Endothelial cell of umbilical vein (primary cell): ENCODE measurements around the gene RBMS3. TPM values are rescaled to one million over a fixed set of nuclear protein-coding genes. Genes with fewer than 3 reads are reported as not detected.

Source experiments
- BruUV-seq: library from RNA; stranded (reverse); fragments of 400-500 nt; replicated peaks from 2 replicates; lab custom pipeline; 2021; lab: Mats Ljungman, UMichigan
- CTCF ChIA-PET: fragments of 300-600, 350-600 bp; sonication (Branson Sonifier 250); formaldehyde crosslinking; loops from one replicate; lab custom pipeline; 2021; ENCODE audit warnings: antibody characterized with exemption, inconsistent platforms; lab: Charles Lee
- POLR2A ChIA-PET: fragments of 300-600, 350-600 bp; sonication (Branson Sonifier 250); formaldehyde crosslinking; loops from one replicate; lab custom pipeline; 2021; ENCODE audit warnings: antibody characterized with exemption, inconsistent platforms; lab: Charles Lee
- DNase-seq: peaks from one replicate; pipeline ENCODE4 v3.0.0-alpha.2; 2011; ENCODE audit warnings: low read depth, low spot score
- FAIRE-seq: peaks from 2 replicates; lab custom pipeline; 2011; peaks lifted over from hg19 to GRCh38; lab: Jason Lieb, UNC
- H2AFZ ChIP-seq: 2 replicates; pipeline ENCODE4 v1.6.0; 2012; ENCODE audit warnings: low read depth, low read length, control low read depth, inconsistent platforms
- H3K27ac ChIP-seq: 2 replicates; pipeline ENCODE4 v1.5.1; 2011; ENCODE audit warnings: low read depth, mild to moderate bottlenecking, control low read depth, low read length, moderate library complexity; ENCODE audit not compliant: insufficient read depth
- H3K27me3 ChIP-seq, 2 experiments: 2 replicates each; pipeline versions ENCODE4 v1.6.0 to v1.6.1; 2011; ENCODE audit warnings: low read length in 2 of 2, mixed read lengths in 1 of 2; ENCODE audit not compliant: control insufficient read depth in 2 of 2, insufficient read depth in 2 of 2
- H3K36me3 ChIP-seq, 2 experiments: 2 replicates in 1 of 2; 3 replicates in 1 of 2; pipeline ENCODE4 v1.5.1; 2011; ENCODE audit warnings: low read length in 2 of 2, mild to moderate bottlenecking in 1 of 2, moderate library complexity in 1 of 2; ENCODE audit not compliant: control insufficient read depth in 2 of 2, insufficient read depth in 2 of 2; ENCODE audit errors: extremely low read depth in 1 of 2
- H3K4me1 ChIP-seq: 3 replicates; pipeline ENCODE4 v1.5.1; 2011; ENCODE audit warnings: mild to moderate bottlenecking, low read length; ENCODE audit not compliant: control insufficient read depth, insufficient read depth; ENCODE audit errors: extremely low read depth
- H3K4me2 ChIP-seq: 2 replicates; pipeline ENCODE4 v1.6.1; 2011; ENCODE audit warnings: low read length, control low read depth, mixed read lengths; ENCODE audit not compliant: insufficient read depth
- H3K4me3 ChIP-seq, 3 experiments: fragments of 200-600 bp in 1 of 3; sonication (generic), shearing (Covaris generic) in 1 of 3; replicated peaks in 1 of 3; 2 replicates each; pipeline ENCODE4 v1.5.1; 2011 to 2016; ENCODE audit warnings: control low read depth in 3 of 3, low read length in 3 of 3, mild to moderate bottlenecking in 2 of 3, inconsistent platforms in 1 of 3, low read depth in 1 of 3, moderate library complexity in 1 of 3; ENCODE audit not compliant: insufficient read depth in 1 of 3
- H3K79me2 ChIP-seq: 2 replicates; pipeline ENCODE4 v1.6.0; 2012; ENCODE audit warnings: low read length, inconsistent platforms; ENCODE audit not compliant: control insufficient read depth, insufficient read depth
- H3K9ac ChIP-seq: replicated peaks from 2 replicates; pipeline ENCODE3; 2011; ENCODE audit warnings: low read length, control low read depth; ENCODE audit not compliant: insufficient read depth; ENCODE audit errors: extremely low read depth
- H3K9me1 ChIP-seq: replicated peaks from 3 replicates; pipeline ENCODE4 v1.6.0; 2011; ENCODE audit warnings: mild to moderate bottlenecking, low read length; ENCODE audit not compliant: control insufficient read depth, insufficient read depth; ENCODE audit errors: extremely low read depth
- H3K9me3 ChIP-seq: replicated peaks from 2 replicates; pipeline ENCODE4 v1.5.1; 2012; ENCODE audit warnings: low read length, inconsistent platforms; ENCODE audit not compliant: control insufficient read depth, insufficient read depth
- H4K20me1 ChIP-seq: replicated peaks from 2 replicates; pipeline ENCODE3; 2011; ENCODE audit warnings: mild to moderate bottlenecking, low read length; ENCODE audit not compliant: control insufficient read depth, insufficient read depth; ENCODE audit errors: extremely low read depth
- CTCF ChIP-seq, 2 donors: IDR thresholded peaks; 1 replicate in 1 of 2; 2 replicates in 1 of 2; pipeline ENCODE4 v1.5.1; 2011; ENCODE audit warnings: low read length in 2 of 2, mild to moderate bottlenecking in 2 of 2, moderate library complexity in 2 of 2, control low read depth in 1 of 2, inconsistent platforms in 1 of 2, low read depth in 1 of 2; ENCODE audit not compliant: insufficient read depth in 1 of 2; ENCODE audit errors: extremely low read depth in 1 of 2
- EZH2 ChIP-seq: IDR thresholded peaks from 2 replicates; pipeline ENCODE4 v1.6.1; 2012; ENCODE audit warnings: borderline replicate concordance, low read depth, mild to moderate bottlenecking, moderate library complexity, low read length, inconsistent platforms; ENCODE audit not compliant: severe bottlenecking
- FOS ChIP-seq: IDR thresholded peaks from 2 replicates; pipeline ENCODE4 v1.6.1; 2011; ENCODE audit warnings: mild to moderate bottlenecking, low read length, moderate library complexity, borderline replicate concordance; ENCODE audit not compliant: insufficient read depth
- GATA2 ChIP-seq: IDR thresholded peaks from 2 replicates; pipeline ENCODE4 v1.7.0; 2011; ENCODE audit warnings: low read depth, mild to moderate bottlenecking, moderate library complexity, mixed read lengths, low read length; ENCODE audit not compliant: insufficient read length, insufficient read depth
- JUN ChIP-seq: IDR thresholded peaks from 2 replicates; pipeline ENCODE4 v1.6.1; 2011; ENCODE audit warnings: borderline replicate concordance, low read depth; ENCODE audit not compliant: insufficient read length, insufficient read depth
- MYC ChIP-seq: IDR thresholded peaks from one replicate; pipeline ENCODE4 v1.6.1; 2011; ENCODE audit warnings: mild to moderate bottlenecking, low read depth, low read length
- POLR2A ChIP-seq: IDR thresholded peaks from 2 replicates; pipeline ENCODE4 v1.6.1; 2012; ENCODE audit warnings: low read depth, mild to moderate bottlenecking, control low read depth, low read length
- POLR2AphosphoS5 ChIP-seq: IDR thresholded peaks from 2 replicates; pipeline ENCODE4 v1.6.1; 2012; ENCODE audit warnings: low read depth, mild to moderate bottlenecking, control low read depth, low read length, moderate library complexity; ENCODE audit not compliant: insufficient read depth
- dilution Hi-C: fragments of 300-500 bp; cut with MboI; formaldehyde crosslinking; loops from one replicate; pipeline ENCODE4 v1.15.0; 2019; ENCODE audit warnings: low sequenced_read_pairs; ENCODE audit not compliant: extremely low pct_ligation_motif_present
- intact Hi-C: fragments of 100-400 bp; cut with micrococcal nuclease; formaldehyde crosslinking; loops from one replicate; pipeline ENCODE4 v1.10.0; 2022
- polyA plus RNA-seq, 4 experiments: library from polyadenylated mRNA; depleted of rRNA in 3 of 4; stranded (reverse) in 3 of 4; unstranded in 1 of 4; fragments of >200 nt; gene quantifications; 2 replicates each; pipeline versions ENCODE4 v1.2.1 to v1.2.3, GENCODE V29; 2011 to 2012; ENCODE audit warnings: missing spikeins in 1 of 4
- total RNA-seq: library from RNA; stranded (reverse); gene quantifications from 2 replicates; pipeline ENCODE4 v1.2.3, GENCODE V29; 2021
- TF ChIP-seq, protein P1 (sequence below): IDR thresholded peaks from 2 replicates; pipeline ENCODE4 v1.6.1; 2011; ENCODE audit not compliant: insufficient read depth, insufficient read length

RBMS3 gene
- total and polyA plus RNA-seq, 2 donors (not counting 3 experiments of a cell fraction or from before 2014, with no cell fraction given), result 13.6 to 42.3 TPM

DNA sequence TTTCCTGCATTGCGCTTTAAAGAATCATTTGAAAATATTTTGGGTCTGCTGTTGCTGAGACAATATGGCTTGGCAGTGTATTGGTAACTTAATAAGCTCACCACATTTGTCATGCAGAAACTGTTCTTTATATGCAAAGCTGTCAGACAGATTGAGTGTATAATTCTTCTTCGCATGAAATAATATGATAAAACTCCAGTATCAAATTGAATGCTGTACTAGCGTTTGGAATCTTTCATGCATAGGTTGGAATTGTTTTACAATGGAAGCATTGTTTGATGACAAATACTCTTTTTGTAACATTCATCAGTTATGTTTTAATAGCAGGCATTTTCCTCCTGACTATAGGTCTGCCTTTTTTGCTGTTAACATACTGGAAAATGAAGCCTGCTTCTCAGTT is 53.8 kb downstream of the RBMS3 start:
- no peak overlapping the region for H2AFZ ChIP-seq
- H3K27ac ChIP-seq, result peak overlapping the region; percentile 76

More for the DNA sequence above, 53.8 kb downstream of the RBMS3 start:
- H3K9me3 ChIP-seq, result no peaks in the 10 kb centered on the region
- dilution Hi-C loops (no loop called here), intact Hi-C loops (loop anchor here (1.0 to 5.0 kb wide), 4 partner anchors 10 to 417 kb away; no protein-coding TSS in a partner anchor)
- H3K36me3 ChIP-seq, result no peaks in the 10 kb centered on the region
- CTCF ChIA-PET, result interaction anchor here (0.5 to 2.4 kb wide), 8 partner anchors 9 to 418 kb away, joined by 3 to 15 read pairs (median 6); partner anchors contain the start of gene RBMS3
- no peak for TF ChIP-seq CTCF (IDR thresholded peaks at IDR 0.05; ENCODE audit: extremely low read depth in 1 of 2, insufficient read depth in 1 of 2, low read depth in 1 of 2, low read length in 2 of 2)
- TF ChIP-seq POLR2AphosphoS5, result no peak
- TF ChIP-seq MYC, result no peak
- TF ChIP-seq GATA2, result no peak
- TF ChIP-seq FOS, result no peak
- TF ChIP-seq POLR2A, result no peak
- no peak for TF ChIP-seq EZH2
- TF ChIP-seq, protein P1, sequence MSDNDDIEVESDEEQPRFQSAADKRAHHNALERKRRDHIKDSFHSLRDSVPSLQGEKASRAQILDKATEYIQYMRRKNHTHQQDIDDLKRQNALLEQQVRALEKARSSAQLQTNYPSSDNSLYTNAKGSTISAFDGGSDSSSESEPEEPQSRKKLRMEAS, result no peak
- no peak for TF ChIP-seq JUN
- H3K9me1 ChIP-seq, result no peaks in the 10 kb centered on the region
- POLR2A ChIA-PET, result interaction anchor here (1.0 to 1.2 kb wide), 3 partner anchors 9 to 422 kb away, joined by 3 to 9 read pairs (median 4); no protein-coding TSS in a partner anchor
- DNase-seq, result peak; percentile 33
- peaks cover 40% of the 10 kb centered on the region for H3K4me1 ChIP-seq
- BruUV-seq, result no TSS peak
- H3K4me2 ChIP-seq, result peak overlapping the region; percentile 66
- H3K4me3 ChIP-seq, result no peak overlapping the region
- no peaks in the 10 kb centered on the region for H4K20me1 ChIP-seq
- H3K9ac ChIP-seq, result peak overlapping the region; percentile 62
- no peaks in the 10 kb centered on the region for H3K27me3 ChIP-seq
- no peak for FAIRE-seq
- peaks cover 57% of the 10 kb centered on the region for H3K79me2 ChIP-seq
